ENCODE measurements around the gene P2RY12. TPM values are rescaled to one million over a fixed set of nuclear protein-coding genes. Genes with fewer than 3 reads are reported as not detected.
A peak's percentile ranks its signal among the peaks of the same experiment; 100 is the strongest.

Gene P2RY12
- total and polyA plus RNA-seq, 2 donors (not counting 1 experiment from before 2014, with no cell fraction given) = 0.34 to 2.5 TPM

DNA sequence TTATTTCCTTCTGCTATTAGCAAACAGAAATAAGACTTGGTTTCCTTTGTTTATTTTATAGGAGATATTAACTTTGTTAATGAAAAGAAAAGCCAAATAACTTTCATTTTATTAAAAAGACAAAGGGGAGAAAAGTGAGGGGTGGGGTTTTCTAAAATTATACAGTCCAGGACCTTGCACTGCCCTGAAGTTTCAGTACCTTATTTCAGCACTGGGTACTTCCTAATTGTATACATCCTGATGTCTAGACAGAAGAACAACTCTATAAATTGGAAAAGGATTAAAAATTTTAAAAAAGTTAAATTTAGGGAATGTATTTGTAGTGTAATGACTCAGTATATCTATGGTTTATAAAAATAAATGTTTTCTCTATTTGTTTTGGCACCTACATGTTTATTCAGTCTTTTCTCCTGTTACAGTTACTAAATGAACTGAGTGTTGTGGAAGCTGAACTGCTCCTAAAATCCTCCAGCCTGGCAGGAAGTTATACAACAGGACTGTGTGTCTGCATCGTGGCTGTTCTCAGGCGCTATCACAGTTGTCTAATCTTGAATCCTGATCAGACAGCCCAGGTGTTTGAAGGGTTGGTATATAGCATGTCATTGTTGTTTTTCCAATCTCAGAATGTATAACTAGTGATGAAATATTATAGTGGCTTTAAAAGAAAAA, 27.6 kb downstream of the P2RY12 start:
- H3K4me2 ChIP-seq (ENCODE audit: extremely low read depth, insufficient read depth, low read length) = no peak overlapping the region
- no peak overlapping the region for H3K4me3 ChIP-seq (replicated peaks in 1 of 4; ENCODE audit: control extremely low read depth in 1 of 4, insufficient read depth in 1 of 4, low read depth in 3 of 4, low read length in 4 of 4)
- no peaks in the 10 kb centered on the region for H3K27me3 ChIP-seq (ENCODE audit: control insufficient read depth, insufficient read depth, low read length)
- no peak for TF ChIP-seq EZH2 (IDR thresholded peaks at IDR 0.05; ENCODE audit: low read length, missing control alignments)
- TF ChIP-seq, protein P1, sequence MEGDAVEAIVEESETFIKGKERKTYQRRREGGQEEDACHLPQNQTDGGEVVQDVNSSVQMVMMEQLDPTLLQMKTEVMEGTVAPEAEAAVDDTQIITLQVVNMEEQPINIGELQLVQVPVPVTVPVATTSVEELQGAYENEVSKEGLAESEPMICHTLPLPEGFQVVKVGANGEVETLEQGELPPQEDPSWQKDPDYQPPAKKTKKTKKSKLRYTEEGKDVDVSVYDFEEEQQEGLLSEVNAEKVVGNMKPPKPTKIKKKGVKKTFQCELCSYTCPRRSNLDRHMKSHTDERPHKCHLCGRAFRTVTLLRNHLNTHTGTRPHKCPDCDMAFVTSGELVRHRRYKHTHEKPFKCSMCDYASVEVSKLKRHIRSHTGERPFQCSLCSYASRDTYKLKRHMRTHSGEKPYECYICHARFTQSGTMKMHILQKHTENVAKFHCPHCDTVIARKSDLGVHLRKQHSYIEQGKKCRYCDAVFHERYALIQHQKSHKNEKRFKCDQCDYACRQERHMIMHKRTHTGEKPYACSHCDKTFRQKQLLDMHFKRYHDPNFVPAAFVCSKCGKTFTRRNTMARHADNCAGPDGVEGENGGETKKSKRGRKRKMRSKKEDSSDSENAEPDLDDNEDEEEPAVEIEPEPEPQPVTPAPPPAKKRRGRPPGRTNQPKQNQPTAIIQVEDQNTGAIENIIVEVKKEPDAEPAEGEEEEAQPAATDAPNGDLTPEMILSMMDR (conservative IDR thresholded peaks at IDR 0.05 in 1 of 2, IDR thresholded peaks at IDR 0.05 in 1 of 2; ENCODE audit: low read depth in 1 of 2, low read length in 2 of 2) = no peak
- peak in 1 of 2 donors; percentile 71 for DNase-seq (ENCODE audit: low read depth in 2 of 2)
- H3K79me2 ChIP-seq (ENCODE audit: control insufficient read depth, insufficient read depth, low read length) = no peaks in the 10 kb centered on the region
- H4K20me1 ChIP-seq (ENCODE audit: control insufficient read depth, extremely low read depth, insufficient read depth, low read length) = no peaks in the 10 kb centered on the region
- H3K4me1 ChIP-seq (ENCODE audit: control insufficient read depth, extremely low read depth, insufficient read depth, low read length) = no peaks in the 10 kb centered on the region
- no peak overlapping the region for H3K9ac ChIP-seq (ENCODE audit: insufficient read depth, low read length)
- no peak overlapping the region for H3K27ac ChIP-seq (ENCODE audit: insufficient read depth, low read length)
- H2AFZ ChIP-seq (ENCODE audit: low read length) = no peak overlapping the region
- no peaks in the 10 kb centered on the region for H3K36me3 ChIP-seq (ENCODE audit: control insufficient read depth, insufficient read depth, low read length)
- H3K9me3 ChIP-seq (ENCODE audit: control insufficient read depth, insufficient read depth, low read depth, low read length) = no peaks in the 10 kb centered on the region

DNA sequence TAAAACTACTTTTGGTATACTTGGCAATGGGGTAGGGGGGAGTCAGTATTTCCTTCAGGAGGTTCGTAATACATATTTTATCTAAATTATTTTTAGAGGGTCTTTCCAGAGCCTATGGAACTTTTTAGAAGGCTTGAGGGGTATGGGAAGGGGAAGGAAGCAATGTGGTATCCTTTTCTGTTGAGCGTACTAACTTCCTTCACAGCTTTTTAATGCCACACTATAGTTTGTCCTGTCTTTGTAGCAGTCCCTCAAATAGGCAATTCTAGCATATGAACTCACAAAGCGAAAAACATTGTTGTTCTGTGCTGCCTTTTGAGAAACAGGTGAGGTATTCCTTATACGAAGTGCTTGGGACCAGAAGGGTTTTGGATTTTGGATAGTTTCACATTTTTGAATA, 32.9 kb downstream of the P2RY12 start:
- DNase-seq (ENCODE audit: low read depth in 2 of 2) = no peak
- Histone ChIP-seq H3K27me3 (ENCODE audit: control insufficient read depth, insufficient read depth, low read length) (no peaks in the 10 kb centered on the region), H2AFZ (ENCODE audit: low read length) (no peak overlapping the region), H3K36me3 (ENCODE audit: control insufficient read depth, insufficient read depth, low read length) (no peaks in the 10 kb centered on the region), H3K4me3 (replicated peaks in 1 of 4; ENCODE audit: control extremely low read depth in 1 of 4, insufficient read depth in 1 of 4, low read depth in 3 of 4, low read length in 4 of 4) (no peak overlapping the region), H3K4me1 (ENCODE audit: control insufficient read depth, extremely low read depth, insufficient read depth, low read length) (no peaks in the 10 kb centered on the region), H3K9me3 (ENCODE audit: control insufficient read depth, insufficient read depth, low read depth, low read length) (no peaks in the 10 kb centered on the region), H3K79me2 (ENCODE audit: control insufficient read depth, insufficient read depth, low read length) (no peaks in the 10 kb centered on the region), H3K9ac (ENCODE audit: insufficient read depth, low read length) (no peak overlapping the region), H3K27ac (ENCODE audit: insufficient read depth, low read length) (no peak overlapping the region), H3K4me2 (ENCODE audit: extremely low read depth, insufficient read depth, low read length) (no peak overlapping the region), H4K20me1 (ENCODE audit: control insufficient read depth, extremely low read depth, insufficient read depth, low read length) (no peaks in the 10 kb centered on the region)
- TF ChIP-seq, protein P1 (conservative IDR thresholded peaks at IDR 0.05 in 1 of 2, IDR thresholded peaks at IDR 0.05 in 1 of 2; ENCODE audit: low read depth in 1 of 2, low read length in 2 of 2) = no peak
- TF ChIP-seq EZH2 (IDR thresholded peaks at IDR 0.05; ENCODE audit: low read length, missing control alignments) = no peak

DNA sequence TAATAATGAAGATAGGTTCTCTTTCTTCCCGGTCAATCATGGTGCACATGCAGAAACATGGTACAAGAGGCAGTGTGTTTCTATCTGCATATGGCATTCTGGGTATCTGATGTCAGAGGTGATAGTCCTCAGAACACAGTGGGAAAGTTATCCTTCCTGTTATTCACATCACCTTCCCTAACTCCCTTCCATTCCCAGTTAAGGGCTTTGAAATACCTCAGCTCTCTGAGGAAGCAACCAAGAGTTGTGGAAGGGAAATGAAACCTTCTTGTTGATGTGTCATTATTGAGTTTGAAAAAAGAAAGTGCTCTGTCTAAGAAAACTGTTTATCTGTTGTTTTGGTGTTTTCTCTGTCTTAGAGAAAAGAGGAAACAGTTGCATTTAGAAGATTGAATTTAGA, 33.3 kb downstream of the P2RY12 start:
- Histone ChIP-seq H3K79me2 (ENCODE audit: control insufficient read depth, insufficient read depth, low read length) (no peaks in the 10 kb centered on the region), H3K36me3 (ENCODE audit: control insufficient read depth, insufficient read depth, low read length) (no peaks in the 10 kb centered on the region), H3K4me2 (ENCODE audit: extremely low read depth, insufficient read depth, low read length) (no peak overlapping the region), H4K20me1 (ENCODE audit: control insufficient read depth, extremely low read depth, insufficient read depth, low read length) (no peaks in the 10 kb centered on the region), H2AFZ (ENCODE audit: low read length) (no peak overlapping the region), H3K9ac (ENCODE audit: insufficient read depth, low read length) (no peak overlapping the region), H3K9me3 (ENCODE audit: control insufficient read depth, insufficient read depth, low read depth, low read length) (no peaks in the 10 kb centered on the region), H3K27me3 (ENCODE audit: control insufficient read depth, insufficient read depth, low read length) (no peaks in the 10 kb centered on the region), H3K4me3 (replicated peaks in 1 of 4; ENCODE audit: control extremely low read depth in 1 of 4, insufficient read depth in 1 of 4, low read depth in 3 of 4, low read length in 4 of 4) (no peak overlapping the region), H3K27ac (ENCODE audit: insufficient read depth, low read length) (no peak overlapping the region), H3K4me1 (ENCODE audit: control insufficient read depth, extremely low read depth, insufficient read depth, low read length) (peaks cover 1% of the 10 kb centered on the region)
- TF ChIP-seq, protein P1 (conservative IDR thresholded peaks at IDR 0.05 in 1 of 2, IDR thresholded peaks at IDR 0.05 in 1 of 2; ENCODE audit: low read depth in 1 of 2, low read length in 2 of 2) = no peak
- TF ChIP-seq EZH2 (IDR thresholded peaks at IDR 0.05; ENCODE audit: low read length, missing control alignments) = no peak
- DNase-seq (ENCODE audit: low read depth in 2 of 2) = no peak

Data from fibroblast of lung (primary cell).